Measurements from ENCODE around the gene NKAIN2.

DNA sequence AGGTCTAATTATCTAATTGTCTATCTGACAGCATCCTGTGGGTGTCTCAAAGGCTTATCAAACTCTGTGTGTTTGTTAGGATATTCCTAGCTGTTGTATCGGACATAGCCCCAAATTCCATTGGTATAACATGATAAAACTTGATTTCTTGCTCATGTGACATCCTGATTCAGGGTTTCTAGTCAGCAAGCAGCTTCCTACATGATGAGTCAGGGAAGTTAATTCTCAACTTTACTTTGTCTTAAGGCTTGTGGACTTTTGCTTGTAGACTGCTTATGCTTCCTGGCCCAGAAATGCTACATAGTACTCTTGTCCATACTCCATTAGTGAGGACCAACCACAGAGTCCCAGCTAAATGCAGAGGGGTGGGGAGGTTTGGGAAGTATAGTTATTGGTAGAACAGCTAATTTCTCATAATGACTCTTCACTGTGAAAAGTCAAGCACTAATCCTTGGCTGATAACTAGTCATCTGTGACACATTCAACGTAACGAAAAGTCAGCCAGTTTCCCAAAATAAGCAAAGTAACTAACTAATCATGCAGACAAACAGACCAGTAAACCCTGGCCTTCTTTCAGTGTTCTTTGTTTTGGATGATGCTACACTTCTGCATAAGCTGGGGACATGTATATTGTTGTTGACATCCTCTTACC, 25.8 kb downstream of the NKAIN2 start:
- TF ChIP-seq, protein P1, sequence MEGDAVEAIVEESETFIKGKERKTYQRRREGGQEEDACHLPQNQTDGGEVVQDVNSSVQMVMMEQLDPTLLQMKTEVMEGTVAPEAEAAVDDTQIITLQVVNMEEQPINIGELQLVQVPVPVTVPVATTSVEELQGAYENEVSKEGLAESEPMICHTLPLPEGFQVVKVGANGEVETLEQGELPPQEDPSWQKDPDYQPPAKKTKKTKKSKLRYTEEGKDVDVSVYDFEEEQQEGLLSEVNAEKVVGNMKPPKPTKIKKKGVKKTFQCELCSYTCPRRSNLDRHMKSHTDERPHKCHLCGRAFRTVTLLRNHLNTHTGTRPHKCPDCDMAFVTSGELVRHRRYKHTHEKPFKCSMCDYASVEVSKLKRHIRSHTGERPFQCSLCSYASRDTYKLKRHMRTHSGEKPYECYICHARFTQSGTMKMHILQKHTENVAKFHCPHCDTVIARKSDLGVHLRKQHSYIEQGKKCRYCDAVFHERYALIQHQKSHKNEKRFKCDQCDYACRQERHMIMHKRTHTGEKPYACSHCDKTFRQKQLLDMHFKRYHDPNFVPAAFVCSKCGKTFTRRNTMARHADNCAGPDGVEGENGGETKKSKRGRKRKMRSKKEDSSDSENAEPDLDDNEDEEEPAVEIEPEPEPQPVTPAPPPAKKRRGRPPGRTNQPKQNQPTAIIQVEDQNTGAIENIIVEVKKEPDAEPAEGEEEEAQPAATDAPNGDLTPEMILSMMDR (conservative IDR thresholded peaks at IDR 0.05; ENCODE audit: low read depth, low read length) = no peak
- TF ChIP-seq EZH2 (IDR thresholded peaks at IDR 0.05; ENCODE audit: borderline replicate concordance, low read depth, low read length, poor library complexity, severe bottlenecking) = no peak
